ENCODE results near the gene ARGLU1.

DNA sequence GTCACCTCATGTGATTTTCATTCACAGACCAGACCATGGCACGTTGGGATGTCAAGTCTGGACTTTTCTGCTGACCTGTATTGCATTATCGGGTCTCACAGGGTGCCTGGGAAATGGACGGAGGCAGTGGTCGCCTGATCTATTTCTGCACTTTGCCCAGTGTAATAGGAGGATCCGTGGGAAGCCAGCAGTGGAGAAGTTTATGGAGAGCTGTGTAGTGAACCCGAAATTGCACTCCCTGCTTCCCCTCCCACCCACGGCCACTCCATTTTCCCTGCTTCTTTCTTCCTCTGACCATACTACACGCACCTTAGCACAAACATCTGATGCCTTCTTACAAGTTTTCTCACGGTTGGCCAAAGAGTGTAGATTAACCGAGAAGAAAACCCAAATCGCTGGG is 49.4 kb downstream of the ARGLU1 start:
- TF ChIP-seq GATA2 (IDR thresholded peaks at IDR 0.05; ENCODE audit: low read depth, low read length), result no peak
- TF ChIP-seq GATA3 (IDR thresholded peaks at IDR 0.05; ENCODE audit: low read depth, low read length), result no peak

Measured in SH-SY5Y (cell line).